Measurements from ENCODE around the gene R3HCC1L. TPM values are rescaled to one million over a fixed set of nuclear protein-coding genes. Genes with fewer than 3 reads are reported as not detected.

R3HCC1L gene
- total and polyA plus RNA-seq, 9 of the 15 experiments (the other 6 are each of a cell fraction or from before 2014, with no cell fraction given), result 9.1 to 17.8 (median 12.6) TPM

DNA sequence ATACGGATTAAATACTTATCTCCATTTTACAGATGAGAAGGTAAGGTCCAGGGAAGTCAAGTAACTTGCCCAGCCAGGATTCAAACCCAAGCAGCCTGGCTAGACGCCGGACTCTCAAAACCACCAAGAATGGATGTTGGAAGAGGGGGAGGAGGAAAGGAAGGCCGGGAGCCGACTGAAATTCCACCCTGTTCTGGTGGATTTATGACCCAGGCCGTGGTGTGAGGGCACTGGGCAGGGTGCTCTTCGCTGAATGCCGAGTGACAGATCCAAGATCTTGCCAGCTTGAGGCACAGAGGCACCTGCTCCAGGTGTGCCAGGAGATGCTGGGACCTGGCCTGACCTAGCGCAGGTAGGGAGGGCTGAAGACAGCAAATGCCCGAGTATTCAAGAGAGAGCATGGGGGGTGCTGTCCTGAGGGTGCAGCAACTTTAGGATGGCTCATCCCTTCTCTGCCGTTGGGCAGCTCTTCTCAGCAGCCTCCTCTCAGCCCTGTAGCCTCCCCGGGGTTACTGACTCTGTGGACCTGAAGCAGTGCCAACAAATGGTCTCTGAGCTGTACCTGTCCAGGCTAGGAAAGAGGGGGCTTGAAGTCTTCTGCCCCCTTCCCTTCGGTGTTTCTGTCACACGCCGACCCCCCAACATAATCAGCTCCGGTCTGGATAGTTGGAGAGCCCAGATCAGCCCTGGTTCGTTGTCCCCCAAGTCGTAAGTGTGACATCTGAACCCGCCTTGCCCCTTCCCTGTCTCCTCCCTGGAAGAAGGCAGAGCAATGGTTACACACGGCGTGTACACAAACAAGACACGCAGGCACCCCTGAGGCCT lies 132.8 kb downstream of the R3HCC1L start (continued):
- TF ChIP-seq, protein P1, sequence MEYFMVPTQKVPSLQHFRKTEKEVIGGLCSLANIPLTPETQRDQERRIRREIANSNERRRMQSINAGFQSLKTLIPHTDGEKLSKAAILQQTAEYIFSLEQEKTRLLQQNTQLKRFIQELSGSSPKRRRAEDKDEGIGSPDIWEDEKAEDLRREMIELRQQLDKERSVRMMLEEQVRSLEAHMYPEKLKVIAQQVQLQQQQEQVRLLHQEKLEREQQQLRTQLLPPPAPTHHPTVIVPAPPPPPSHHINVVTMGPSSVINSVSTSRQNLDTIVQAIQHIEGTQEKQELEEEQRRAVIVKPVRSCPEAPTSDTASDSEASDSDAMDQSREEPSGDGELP (CRISPR knock-in tag; IDR thresholded peaks at IDR 0.05; ENCODE audit: borderline replicate concordance), result no peak

DNA sequence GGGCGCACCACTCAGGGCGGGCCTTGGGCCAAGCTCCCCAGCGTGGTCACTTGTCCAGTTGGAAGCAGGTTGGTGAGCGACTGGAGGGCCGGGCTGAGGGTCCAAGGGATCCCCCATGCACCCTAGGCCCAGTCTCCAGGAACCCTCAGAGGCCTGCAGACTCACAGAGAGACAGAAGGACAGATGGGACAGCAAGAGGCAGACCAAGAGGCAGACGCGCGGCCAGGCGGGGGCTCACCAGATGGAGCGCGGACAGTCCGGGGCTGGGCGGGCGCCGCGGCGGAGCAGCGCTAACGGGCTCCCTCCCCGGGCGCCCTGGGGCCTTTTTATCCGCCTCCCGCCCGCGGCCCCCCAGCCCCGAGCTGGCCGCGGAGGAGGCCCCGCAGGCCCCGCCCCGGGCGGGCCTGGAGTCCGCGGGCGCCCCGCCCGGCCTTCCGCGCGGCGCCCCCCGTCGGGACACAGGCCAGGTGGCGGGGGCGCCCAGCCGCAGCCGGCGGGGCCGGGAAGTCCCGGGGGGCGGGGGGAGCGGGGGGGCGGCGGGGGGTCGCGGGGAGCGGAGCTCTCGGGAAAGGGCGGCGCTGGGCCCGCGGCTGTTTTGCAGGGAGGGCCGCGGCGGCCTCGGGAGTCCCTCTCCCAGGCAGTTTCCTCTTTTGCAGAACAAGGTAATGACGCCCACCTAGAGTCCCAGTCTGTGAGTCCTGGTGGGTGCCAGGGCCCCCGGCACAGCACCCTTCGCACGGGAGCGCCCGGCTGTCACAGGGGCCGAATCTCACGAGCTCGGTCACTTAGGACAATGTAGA lies 133.6 kb downstream of the R3HCC1L start, which contains the start of gene LOXL4:
Gene LOXL4, minus strand, starts transcription at position 301 of the 800 bp plus-strand sequence. CDS start 5,175 bp downstream, outside the sequence.
- in situ Hi-C loops (cut with MboI) (no loop called here), intact Hi-C loops (cut with micrococcal nuclease) (no loop called here)
- Histone ChIP-seq H3K4me2 (ENCODE audit: insufficient read depth, low read length) (peak within 1 kb of the TSS; percentile 70), H3K27ac (ENCODE audit: extremely low read depth, low read depth, low read length) (no peak within 1 kb of the TSS), H4K20me1 (replicated peaks; ENCODE audit: control insufficient read depth, insufficient read depth, low read length) (no peaks in the 10 kb centered on the region), H3K9me1 (ENCODE audit: control insufficient read depth, insufficient read depth, low read length) (no peaks in the 10 kb centered on the region), H3K9ac (ENCODE audit: insufficient read depth in 1 of 2, low read depth in 2 of 2, low read length in 2 of 2) (peak within 1 kb of the TSS in 1 of 2 experiments; percentile 86; a peak in 2 of 4 replicates), H3K4me3 (peak within 1 kb of the TSS; percentile 37), H3K9me3 (replicated peaks; ENCODE audit: control insufficient read depth, insufficient read depth, low read depth, low read length) (no peaks in the 10 kb centered on the region), H3K36me3 (ENCODE audit: control insufficient read depth, insufficient read depth, low read length) (no peaks in the 10 kb centered on the region), H3K27me3 (ENCODE audit: control insufficient read depth in 2 of 2, insufficient read depth in 2 of 2, low read length in 2 of 2) (peaks cover 0 to 37% of the 10 kb centered on the region in 2 experiments; a peak in 3 of 5 replicates), H3K79me2 (ENCODE audit: control insufficient read depth, insufficient read depth, low read length) (no peaks in the 10 kb centered on the region), H3K4me1 (replicated peaks in 1 of 2; ENCODE audit: control insufficient read depth in 2 of 2, insufficient read depth in 2 of 2, low read length in 2 of 2) (peaks cover 2 to 19% of the 10 kb centered on the region in 2 experiments; a peak in 3 of 5 replicates), H2AFZ (ENCODE audit: low read depth, low read length) (peak within 1 kb of the TSS; percentile 72)
- ATAC-seq (peak; percentile 71), DNase-seq (ENCODE audit: extremely low read depth in 1 of 4, low spot score in 3 of 4) (peak; percentile 34 to 91 (median 82)), FAIRE-seq (no peak)
- BruUV-seq (replicated peaks), result no TSS peak
- ChIA-PET POLR2A (no interaction called here), CTCF (ENCODE audit: low intra/inter-chr PET ratio) (no interaction called here)
- 46% methylated on average over 4 of the region's 75 CpGs for WGBS (ENCODE audit: insufficient coverage, low coverage, missing lambda C conversion rate)
- TF ChIP-seq, protein P2, sequence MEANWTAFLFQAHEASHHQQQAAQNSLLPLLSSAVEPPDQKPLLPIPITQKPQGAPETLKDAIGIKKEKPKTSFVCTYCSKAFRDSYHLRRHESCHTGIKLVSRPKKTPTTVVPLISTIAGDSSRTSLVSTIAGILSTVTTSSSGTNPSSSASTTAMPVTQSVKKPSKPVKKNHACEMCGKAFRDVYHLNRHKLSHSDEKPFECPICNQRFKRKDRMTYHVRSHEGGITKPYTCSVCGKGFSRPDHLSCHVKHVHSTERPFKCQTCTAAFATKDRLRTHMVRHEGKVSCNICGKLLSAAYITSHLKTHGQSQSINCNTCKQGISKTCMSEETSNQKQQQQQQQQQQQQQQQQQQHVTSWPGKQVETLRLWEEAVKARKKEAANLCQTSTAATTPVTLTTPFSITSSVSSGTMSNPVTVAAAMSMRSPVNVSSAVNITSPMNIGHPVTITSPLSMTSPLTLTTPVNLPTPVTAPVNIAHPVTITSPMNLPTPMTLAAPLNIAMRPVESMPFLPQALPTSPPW (CRISPR knock-in tag; IDR thresholded peaks at IDR 0.05), result peak; percentile 84
- TF ChIP-seq, protein P3, sequence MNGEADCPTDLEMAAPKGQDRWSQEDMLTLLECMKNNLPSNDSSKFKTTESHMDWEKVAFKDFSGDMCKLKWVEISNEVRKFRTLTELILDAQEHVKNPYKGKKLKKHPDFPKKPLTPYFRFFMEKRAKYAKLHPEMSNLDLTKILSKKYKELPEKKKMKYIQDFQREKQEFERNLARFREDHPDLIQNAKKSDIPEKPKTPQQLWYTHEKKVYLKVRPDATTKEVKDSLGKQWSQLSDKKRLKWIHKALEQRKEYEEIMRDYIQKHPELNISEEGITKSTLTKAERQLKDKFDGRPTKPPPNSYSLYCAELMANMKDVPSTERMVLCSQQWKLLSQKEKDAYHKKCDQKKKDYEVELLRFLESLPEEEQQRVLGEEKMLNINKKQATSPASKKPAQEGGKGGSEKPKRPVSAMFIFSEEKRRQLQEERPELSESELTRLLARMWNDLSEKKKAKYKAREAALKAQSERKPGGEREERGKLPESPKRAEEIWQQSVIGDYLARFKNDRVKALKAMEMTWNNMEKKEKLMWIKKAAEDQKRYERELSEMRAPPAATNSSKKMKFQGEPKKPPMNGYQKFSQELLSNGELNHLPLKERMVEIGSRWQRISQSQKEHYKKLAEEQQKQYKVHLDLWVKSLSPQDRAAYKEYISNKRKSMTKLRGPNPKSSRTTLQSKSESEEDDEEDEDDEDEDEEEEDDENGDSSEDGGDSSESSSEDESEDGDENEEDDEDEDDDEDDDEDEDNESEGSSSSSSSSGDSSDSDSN (IDR thresholded peaks at IDR 0.05; ENCODE audit: borderline replicate concordance in 1 of 2, low read depth in 2 of 2, low read length in 2 of 2), result 0 out of 4 replicates have a peak, but pooled peaks of 1 of the 2 experiments have one; percentile 16
- TF ChIP-seq PHF8 (IDR thresholded peaks at IDR 0.05; ENCODE audit: borderline replicate concordance, low read length) (peak; percentile 39; the same call in 1 of the 2 replicates), ZFX (CRISPR knock-in tag; IDR thresholded peaks at IDR 0.05) (peak; percentile 57), POLR2H (tag; IDR thresholded peaks at IDR 0.05; ENCODE audit: low read depth) (no peak), RBFOX2 (IDR thresholded peaks at IDR 0.05; ENCODE audit: low read depth, low read length) (0 out of 2 replicates have a peak, but pooled peaks have one; percentile 22)
- TF ChIP-seq, protein P4, sequence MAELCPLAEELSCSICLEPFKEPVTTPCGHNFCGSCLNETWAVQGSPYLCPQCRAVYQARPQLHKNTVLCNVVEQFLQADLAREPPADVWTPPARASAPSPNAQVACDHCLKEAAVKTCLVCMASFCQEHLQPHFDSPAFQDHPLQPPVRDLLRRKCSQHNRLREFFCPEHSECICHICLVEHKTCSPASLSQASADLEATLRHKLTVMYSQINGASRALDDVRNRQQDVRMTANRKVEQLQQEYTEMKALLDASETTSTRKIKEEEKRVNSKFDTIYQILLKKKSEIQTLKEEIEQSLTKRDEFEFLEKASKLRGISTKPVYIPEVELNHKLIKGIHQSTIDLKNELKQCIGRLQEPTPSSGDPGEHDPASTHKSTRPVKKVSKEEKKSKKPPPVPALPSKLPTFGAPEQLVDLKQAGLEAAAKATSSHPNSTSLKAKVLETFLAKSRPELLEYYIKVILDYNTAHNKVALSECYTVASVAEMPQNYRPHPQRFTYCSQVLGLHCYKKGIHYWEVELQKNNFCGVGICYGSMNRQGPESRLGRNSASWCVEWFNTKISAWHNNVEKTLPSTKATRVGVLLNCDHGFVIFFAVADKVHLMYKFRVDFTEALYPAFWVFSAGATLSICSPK (IDR thresholded peaks at IDR 0.05; ENCODE audit: borderline replicate concordance), result no peak
- TF ChIP-seq, protein P5, sequence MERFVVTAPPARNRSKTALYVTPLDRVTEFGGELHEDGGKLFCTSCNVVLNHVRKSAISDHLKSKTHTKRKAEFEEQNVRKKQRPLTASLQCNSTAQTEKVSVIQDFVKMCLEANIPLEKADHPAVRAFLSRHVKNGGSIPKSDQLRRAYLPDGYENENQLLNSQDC (CRISPR knock-in tag; IDR thresholded peaks at IDR 0.05), result no peak
